T-helper 2 cell treated with Interferon-gamma antibody and Interleukin-4, amounts not matched to agents 100 ng/mL and 5 ng/mL, for 36 hours (primary cell): Measurements from ENCODE around the gene RERG. TPM values are rescaled to one million over a fixed set of nuclear protein-coding genes. Genes with fewer than 3 reads are reported as not detected.

Source experiments
- total RNA-seq: library from RNA; stranded (reverse); gene quantifications from 2 replicates; pipeline ENCODE4 v1.2.3, GENCODE V29; 2022

Gene RERG
- total RNA-seq, 1 donor from 2014 or later: not detected

Other genes starting within 250 kb of the RERG start
- not detected in 2 replicates for gene PDE6H, start 248.4 kb downstream of the RERG start, total RNA-seq
- gene PTPRO, start 101.1 kb upstream of the RERG start, total RNA-seq: 3.5 and 4.0 TPM in 2 replicates